Lung (tissue), 16 donors: ENCODE results near the gene DCUN1D2. TPM values are rescaled to one million over a fixed set of nuclear protein-coding genes. Genes with fewer than 3 reads are reported as not detected.

Experiments used
- ATAC-seq: fragments of 200-7000 bp; cut with Tn5 transposase; one replicate; pipeline ENCODE4 v1.9.1; 2020; ENCODE audit warnings: moderate number of reproducible peaks; ENCODE audit not compliant: insufficient read depth, low FRiP score
- DNase-seq, 3 donors: peaks; one replicate each; pipeline ENCODE4 v3.0.0-alpha.2; 2013 to 2017
- H3K27ac ChIP-seq, 2 donors: one replicate each; pipeline ENCODE4 v1.5.1; 2013; ENCODE audit warnings: mild to moderate bottlenecking in 2 of 2, moderate library complexity in 2 of 2, control low read depth in 1 of 2, inconsistent platforms in 1 of 2, low read depth in 1 of 2, low read length in 1 of 2
- H3K27me3 ChIP-seq, 3 donors: one replicate each; pipeline ENCODE4 v1.5.1; 2013; ENCODE audit warnings: low read length in 2 of 3; ENCODE audit not compliant: control insufficient read depth in 3 of 3, insufficient read depth in 3 of 3
- H3K36me3 ChIP-seq, 4 donors: one replicate each; pipeline ENCODE4 v1.5.1; 2013; ENCODE audit warnings: low read length in 4 of 4, mild to moderate bottlenecking in 1 of 4, moderate library complexity in 1 of 4; ENCODE audit not compliant: control insufficient read depth in 4 of 4, insufficient read depth in 4 of 4
- H3K4me1 ChIP-seq, 5 donors: one replicate each; pipeline ENCODE4 v1.5.1; 2013; ENCODE audit warnings: low read length in 5 of 5, mild to moderate bottlenecking in 2 of 5, moderate library complexity in 1 of 5; ENCODE audit not compliant: control insufficient read depth in 5 of 5, insufficient read depth in 5 of 5
- H3K4me3 ChIP-seq: one replicate; pipeline ENCODE4 v1.5.1; 2013; ENCODE audit warnings: mild to moderate bottlenecking, control low read depth, moderate library complexity
- H3K9ac ChIP-seq, 2 donors: one replicate each; pipeline ENCODE4 v1.5.1; 2013; ENCODE audit warnings: low read length in 2 of 2, control low read depth in 1 of 2; ENCODE audit not compliant: insufficient read depth in 1 of 2
- H3K9me3 ChIP-seq, 4 donors: one replicate each; pipeline ENCODE4 v1.5.1; 2013; ENCODE audit warnings: low read length in 3 of 4, mild to moderate bottlenecking in 1 of 4, moderate library complexity in 1 of 4; ENCODE audit not compliant: control insufficient read depth in 4 of 4, insufficient read depth in 3 of 4
- WGBS, 2 donors: extraction: QIAGEN DNeasy Blood & Tissue Kit; methylation state at CpG; one replicate each; pipeline ENCODE4 v1.1.7; 2013; 5-methylcytosine and 5-hydroxymethylcytosine counted together
- long read RNA-seq, 5 donors: transcript quantifications; one replicate each; lab custom pipeline, GENCODE V29; 2026
- polyA plus RNA-seq, 2 donors: library from polyadenylated mRNA; stranded (reverse); fragments of 200-250 nt; gene quantifications; one replicate each; pipeline ENCODE4 v1.2.1, GENCODE V29; 2013
- total RNA-seq, 2 donors: library from RNA; depleted of rRNA in 1 of 2; stranded (reverse); fragments of >200 nt in 1 of 2; gene quantifications; one replicate each; pipeline ENCODE4 v1.2.1, GENCODE V29; 2014 to 2021
- TF ChIP-seq, protein P1 (sequence below): IDR thresholded peaks from 2 replicates; pipeline ENCODE4 v1.5.1; 2012; ENCODE audit warnings: mild to moderate bottlenecking; ENCODE audit errors: control extremely low read depth, extremely low read depth
- donor health status: control.
- donor health status: control.
- donor health status: Bipolar disorder and iron deficiency.
- donor health status: healthy.
- donor health status: DM: yes; HTN: yes; CAD: no.

DCUN1D2 gene
- 10 to 100 TPM; 15.8 to 21.1 TPM for total RNA-seq
- 10 to 100 TPM in 1 of 2 donors, 1 to 10 TPM in 1; 6.9 to 11.9 TPM for polyA plus RNA-seq
- long read RNA-seq, donor 1, partial matches to known transcripts, result 50 of 56 reads
- long read RNA-seq, donor 1, other reads (novel, unspliced or antisense), result 0 of 56 reads
- long read RNA-seq, donor 2, partial matches to known transcripts, result 0 of 2 reads
- long read RNA-seq, donor 2, other reads (novel, unspliced or antisense), result 0 of 2 reads
- long read RNA-seq, donor 3, partial matches to known transcripts, result 0 of 2 reads
- long read RNA-seq, donor 3, other reads (novel, unspliced or antisense), result 0 of 2 reads
- long read RNA-seq, donor 4, partial matches to known transcripts, result 0 of 1 reads
- long read RNA-seq, donor 4, other reads (novel, unspliced or antisense), result 0 of 1 reads
- long read RNA-seq, donor 5, partial matches to known transcripts, result 0 of 1 reads
- long read RNA-seq, donor 5, other reads (novel, unspliced or antisense), result 0 of 1 reads

DNA sequence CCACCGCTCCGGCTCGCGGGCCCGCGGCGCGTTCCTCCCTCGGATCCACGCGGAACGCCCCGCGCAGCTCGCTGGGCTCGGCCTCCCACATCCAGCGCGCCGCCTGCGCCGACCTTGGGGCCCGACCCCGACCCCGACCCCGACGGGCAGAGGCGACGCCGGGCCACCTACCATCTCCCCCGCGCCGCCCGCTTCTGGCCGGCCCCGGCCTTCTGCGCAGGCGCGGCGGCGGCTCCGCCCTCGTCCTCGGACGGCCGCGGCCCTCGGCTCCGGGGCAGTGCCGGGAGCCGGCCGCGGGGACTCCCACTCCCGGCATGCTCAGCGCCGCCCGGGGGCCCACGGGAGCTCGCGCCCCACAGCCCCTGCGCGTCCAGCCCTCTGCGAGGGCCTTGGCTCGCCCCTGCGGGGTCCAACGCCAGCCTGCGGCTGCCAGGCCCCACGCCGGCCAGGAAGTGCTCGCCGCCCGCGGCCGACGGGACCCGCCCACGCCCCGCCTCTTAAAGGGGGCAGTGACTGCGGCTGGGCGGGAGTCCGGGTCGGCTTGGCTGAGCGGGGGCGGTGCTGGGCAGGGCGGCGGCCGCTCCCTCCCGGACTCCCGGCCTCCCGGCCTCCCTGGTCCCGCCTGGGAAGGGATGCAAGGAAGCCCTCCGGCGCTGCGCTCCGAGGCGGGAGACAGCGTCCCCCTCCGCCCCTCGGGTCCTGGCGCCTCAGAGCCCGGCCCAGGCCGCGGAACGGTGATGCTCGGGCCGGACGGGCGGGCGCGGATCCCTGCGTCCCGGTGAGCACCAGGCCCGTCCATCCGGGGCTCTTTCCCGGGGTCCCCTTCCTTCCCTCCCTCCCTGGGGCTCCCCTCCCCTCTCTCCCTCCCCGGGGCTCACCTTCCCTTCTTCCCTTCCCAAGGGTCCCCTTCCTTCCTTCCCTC, at the start of gene DCUN1D2:
TSS of gene DCUN1D2 (minus strand) at position 216 of the 922 bp plus-strand sequence. CDS start at position 174, 42 bp downstream.
- 0% methylated on average over 73 to 115 of the region's 115 CpGs for WGBS, 2 donors
- Histone ChIP-seq H3K36me3 (peaks cover 1 to 6% (median 3%) of the 10 kb centered on the region in 4 donors), H3K27ac (peak within 1 kb of the TSS; percentile 81 to 96), H3K27me3 (no peaks in the 10 kb centered on the region), H3K4me1 (peaks cover 9 to 34% (median 16%) of the 10 kb centered on the region in 5 donors), H3K9me3 (no peaks in the 10 kb centered on the region), H3K9ac (peak within 1 kb of the TSS; percentile 49 to 55), H3K4me3 (peak within 1 kb of the TSS; percentile 83)
- ATAC-seq (peak; percentile 93), DNase-seq (peak; percentile 95 to 98 (median 96))
- TF ChIP-seq, protein P1, sequence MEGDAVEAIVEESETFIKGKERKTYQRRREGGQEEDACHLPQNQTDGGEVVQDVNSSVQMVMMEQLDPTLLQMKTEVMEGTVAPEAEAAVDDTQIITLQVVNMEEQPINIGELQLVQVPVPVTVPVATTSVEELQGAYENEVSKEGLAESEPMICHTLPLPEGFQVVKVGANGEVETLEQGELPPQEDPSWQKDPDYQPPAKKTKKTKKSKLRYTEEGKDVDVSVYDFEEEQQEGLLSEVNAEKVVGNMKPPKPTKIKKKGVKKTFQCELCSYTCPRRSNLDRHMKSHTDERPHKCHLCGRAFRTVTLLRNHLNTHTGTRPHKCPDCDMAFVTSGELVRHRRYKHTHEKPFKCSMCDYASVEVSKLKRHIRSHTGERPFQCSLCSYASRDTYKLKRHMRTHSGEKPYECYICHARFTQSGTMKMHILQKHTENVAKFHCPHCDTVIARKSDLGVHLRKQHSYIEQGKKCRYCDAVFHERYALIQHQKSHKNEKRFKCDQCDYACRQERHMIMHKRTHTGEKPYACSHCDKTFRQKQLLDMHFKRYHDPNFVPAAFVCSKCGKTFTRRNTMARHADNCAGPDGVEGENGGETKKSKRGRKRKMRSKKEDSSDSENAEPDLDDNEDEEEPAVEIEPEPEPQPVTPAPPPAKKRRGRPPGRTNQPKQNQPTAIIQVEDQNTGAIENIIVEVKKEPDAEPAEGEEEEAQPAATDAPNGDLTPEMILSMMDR, result no peak

GRCh38 chr13:113539822-113540221, 49.3 kb upstream of the DCUN1D2 start:
- TF ChIP-seq, protein P1, result no peak
- WGBS, 2 donors, result 79 to 92% methylated on average over 15 of the region's 15 CpGs
- H3K36me3 ChIP-seq, result peaks cover 0 to 26% (median 19%) of the 10 kb centered on the region in 4 donors
- H3K9me3 ChIP-seq, result peaks cover 0 to 6% (median 2%) of the 10 kb centered on the region in 4 donors
- ATAC-seq (no peak), DNase-seq (no peak)
- no peak overlapping the region for H3K27ac ChIP-seq
- H3K27me3 ChIP-seq, result peaks cover 0 to 7% (median 0%) of the 10 kb centered on the region in 3 donors
- H3K4me3 ChIP-seq, result no peak overlapping the region
- H3K9ac ChIP-seq, result no peak overlapping the region
- no peaks in the 10 kb centered on the region for H3K4me1 ChIP-seq

DNA sequence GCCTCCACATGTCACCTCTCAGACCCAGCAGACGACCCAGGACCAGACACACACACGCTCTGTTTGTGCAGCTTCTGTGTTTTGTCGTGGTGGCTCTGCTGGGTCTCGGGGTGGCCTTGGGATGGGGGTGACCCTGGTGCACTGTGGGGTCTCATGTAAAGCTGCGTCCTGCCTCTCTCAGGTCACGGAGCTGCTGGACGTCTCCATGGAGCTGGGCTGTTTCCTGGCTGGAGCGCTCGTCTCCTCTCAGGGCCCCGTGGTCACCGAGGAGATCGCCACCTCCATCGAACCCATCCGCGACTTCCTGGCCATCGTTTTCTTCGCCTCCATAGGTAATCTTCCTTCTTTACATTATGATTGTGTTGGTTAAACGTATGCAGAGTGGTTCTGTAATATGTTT, 48.7 kb upstream of the DCUN1D2 start:
- peaks cover 0 to 28% (median 21%) of the 10 kb centered on the region in 4 donors for H3K36me3 ChIP-seq

More for the DNA sequence above, 48.7 kb upstream of the DCUN1D2 start:
- peaks cover 0 to 7% (median 0%) of the 10 kb centered on the region in 3 donors for H3K27me3 ChIP-seq
- DNase-seq (no peak), ATAC-seq (no peak)
- no peak overlapping the region for H3K9ac ChIP-seq
- no peak overlapping the region for H3K27ac ChIP-seq
- TF ChIP-seq, protein P1, result no peak
- H3K4me1 ChIP-seq, result peaks cover 0 to under 1% (median 0%) of the 10 kb centered on the region in 5 donors
- 93 to 94% methylated on average over 18 of the region's 18 CpGs for WGBS, 2 donors
- peaks cover 0 to 6% (median 2%) of the 10 kb centered on the region in 4 donors for H3K9me3 ChIP-seq
- H3K4me3 ChIP-seq, result no peak overlapping the region
